COLO829 (cell line): Measurements from ENCODE around the gene ELAVL4.
A peak's percentile ranks its signal among the peaks of the same experiment; 100 is the strongest.
"Not testable (repeated sequence)": the region's sequence is repeated elsewhere in the genome, so short reads cannot be mapped to it uniquely, and the experiment has no call there.

ENCODE experiments used
- DNase-seq: peaks from one replicate; pipeline ENCODE4 v3.0.0; 2012; ENCODE audit warnings: low spot score

ELAVL4 gene

DNA sequence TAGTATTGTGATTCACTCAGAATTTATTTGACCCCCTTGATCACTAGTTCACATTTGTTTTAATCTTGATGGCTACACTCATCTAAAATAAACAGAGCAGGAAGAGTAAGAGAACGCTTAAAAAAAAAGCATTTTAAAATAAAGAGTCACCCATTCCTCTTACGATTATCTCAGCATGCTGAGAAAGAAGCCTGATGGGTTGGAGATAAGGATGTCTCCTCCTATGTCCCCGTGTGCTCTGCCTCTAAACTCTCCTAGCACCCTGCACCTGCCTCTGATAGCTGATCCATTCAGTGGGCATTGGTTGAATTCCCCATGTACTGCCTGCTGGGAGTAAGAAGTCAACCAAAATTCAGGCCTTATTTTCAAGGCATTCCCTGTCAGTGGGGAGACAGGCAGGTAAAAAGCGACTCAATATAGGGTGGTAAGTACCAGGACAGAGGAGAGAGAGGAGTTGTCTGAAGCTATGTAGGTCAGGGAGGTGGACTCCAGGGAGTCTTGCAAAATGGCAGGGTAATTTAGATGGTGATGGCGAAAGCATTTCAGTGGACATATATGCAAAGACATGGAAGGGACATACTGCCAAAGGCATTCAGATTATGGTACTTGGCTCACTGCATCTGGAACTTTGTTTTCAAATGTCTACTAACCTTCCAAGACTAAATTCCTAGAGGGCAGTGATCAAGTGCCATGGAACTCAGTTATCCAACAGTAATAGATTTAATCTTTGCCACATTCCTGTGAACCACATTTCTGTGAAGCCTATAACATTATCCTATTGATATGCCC is 18.4 kb downstream of the ELAVL4 start:
- no peak for DNase-seq

DNA sequence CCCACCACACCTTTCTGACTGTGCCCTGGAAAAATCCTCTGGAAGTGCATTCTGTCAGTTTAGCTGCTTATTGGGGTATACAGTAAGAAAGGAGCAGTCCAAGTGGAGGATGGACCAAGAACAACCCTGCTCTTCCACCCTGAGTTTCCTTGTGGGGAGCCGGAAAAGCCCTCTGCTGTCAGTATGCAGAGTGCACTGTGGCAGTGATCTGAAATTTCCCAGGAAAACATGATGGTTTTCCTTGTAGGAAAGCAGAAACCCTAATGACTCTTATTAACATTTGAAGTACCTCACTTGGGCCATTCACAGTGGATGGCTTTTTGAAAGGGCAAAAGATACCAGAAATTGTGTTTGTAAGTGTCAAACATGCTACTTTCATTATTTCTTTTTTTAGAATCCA is 20.5 kb downstream of the ELAVL4 start:
- no peak for DNase-seq

DNA sequence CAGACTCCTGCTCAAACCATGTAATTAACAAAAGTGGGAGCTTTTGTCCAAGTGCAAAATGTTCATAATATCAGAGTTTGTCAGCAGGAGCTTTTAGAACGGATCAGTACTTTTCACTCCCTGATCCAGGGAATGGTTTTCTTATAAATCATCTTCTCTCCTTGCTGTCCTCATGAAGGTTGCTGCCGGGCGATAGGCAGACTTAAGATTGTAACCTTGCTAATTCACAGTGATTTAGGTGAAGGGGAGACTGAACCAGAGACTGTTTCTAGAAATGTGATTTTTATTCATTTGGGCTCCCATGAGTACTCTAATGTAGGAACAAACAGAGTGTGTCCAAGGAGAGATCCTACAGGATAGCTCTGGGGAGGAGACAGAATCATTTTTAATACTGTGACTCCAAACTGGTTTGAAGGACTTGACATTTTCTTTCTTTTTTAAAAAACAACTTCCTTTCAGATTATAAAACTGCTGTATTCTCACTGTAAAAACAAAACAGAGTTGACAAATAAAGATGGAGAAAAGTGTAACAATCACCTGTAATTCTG is 23.7 kb downstream of the ELAVL4 start:
- no peak for DNase-seq

DNA sequence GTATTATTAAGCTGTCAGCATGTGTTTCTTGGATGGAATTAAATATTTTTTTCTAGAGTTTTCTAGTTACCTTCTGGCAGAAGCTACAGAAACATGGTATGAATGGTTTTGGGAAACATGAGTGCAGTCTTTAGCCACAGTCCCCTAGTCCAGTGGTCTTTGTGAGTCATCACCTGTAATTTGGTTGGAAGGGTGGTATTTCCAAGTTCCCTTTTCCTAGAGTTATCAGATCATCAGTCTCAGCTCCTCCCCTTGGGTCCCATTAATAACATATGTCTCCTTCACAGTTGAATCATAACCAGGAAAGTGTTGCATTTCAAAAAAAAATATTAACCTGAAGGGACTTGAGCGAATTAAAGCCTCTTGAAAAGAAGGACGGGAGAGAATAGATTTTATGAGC is 27.0 kb downstream of the ELAVL4 start:
- DNase-seq = no peak

DNA sequence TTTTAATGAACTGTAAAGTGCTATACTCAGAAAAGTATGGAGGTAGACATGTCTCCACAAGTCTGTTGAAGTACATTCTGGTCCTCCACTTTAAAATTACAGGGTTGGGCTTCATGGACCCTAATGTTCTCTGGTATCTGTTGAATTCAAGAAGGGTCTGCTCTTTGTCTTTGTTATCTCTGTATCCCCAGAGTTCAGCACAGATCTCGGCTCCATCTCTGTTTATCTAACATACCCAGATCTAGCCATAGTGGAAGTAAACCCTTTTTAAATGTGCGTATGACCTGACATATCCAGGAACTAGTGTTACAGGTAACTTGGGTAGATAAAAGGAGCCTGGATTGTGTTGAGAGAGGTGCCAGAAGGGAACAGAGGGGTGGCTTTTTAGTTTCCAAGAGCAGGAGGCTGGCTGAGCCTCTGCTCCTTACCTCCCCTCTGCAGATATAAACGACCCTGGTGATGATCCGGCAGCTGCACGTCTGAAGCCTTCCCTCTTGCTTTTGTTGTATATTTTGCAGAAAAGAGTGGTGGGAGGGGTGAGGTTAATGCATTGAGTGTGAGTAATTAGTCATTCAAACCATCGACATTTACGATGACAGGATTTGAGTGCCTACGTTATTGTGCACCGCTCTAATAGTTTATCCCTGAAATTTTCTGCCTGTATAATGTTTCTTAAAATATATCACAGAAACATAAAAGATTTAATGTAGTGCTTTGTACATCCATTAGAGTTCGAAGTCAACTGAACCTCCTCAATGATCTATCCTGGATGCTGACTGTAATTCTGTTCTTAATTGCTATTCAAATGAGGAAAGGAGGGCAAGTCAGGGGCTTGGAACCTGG is 30.8 kb downstream of the ELAVL4 start:
- DNase-seq = no peak

DNA sequence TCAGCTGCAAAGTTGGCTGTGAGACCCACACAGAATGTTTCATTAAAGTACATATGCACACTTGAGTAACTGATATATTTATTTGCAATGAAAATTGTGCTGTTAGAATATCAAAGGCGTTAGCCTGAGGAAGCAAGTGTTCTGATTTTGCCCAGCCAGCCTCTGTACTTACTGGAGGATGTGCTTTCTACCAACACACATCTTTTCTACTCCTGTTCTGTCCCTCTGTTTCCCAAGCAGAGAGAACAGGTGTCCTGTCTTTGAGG is 31.4 kb downstream of the ELAVL4 start:
- DNase-seq = no peak

DNA sequence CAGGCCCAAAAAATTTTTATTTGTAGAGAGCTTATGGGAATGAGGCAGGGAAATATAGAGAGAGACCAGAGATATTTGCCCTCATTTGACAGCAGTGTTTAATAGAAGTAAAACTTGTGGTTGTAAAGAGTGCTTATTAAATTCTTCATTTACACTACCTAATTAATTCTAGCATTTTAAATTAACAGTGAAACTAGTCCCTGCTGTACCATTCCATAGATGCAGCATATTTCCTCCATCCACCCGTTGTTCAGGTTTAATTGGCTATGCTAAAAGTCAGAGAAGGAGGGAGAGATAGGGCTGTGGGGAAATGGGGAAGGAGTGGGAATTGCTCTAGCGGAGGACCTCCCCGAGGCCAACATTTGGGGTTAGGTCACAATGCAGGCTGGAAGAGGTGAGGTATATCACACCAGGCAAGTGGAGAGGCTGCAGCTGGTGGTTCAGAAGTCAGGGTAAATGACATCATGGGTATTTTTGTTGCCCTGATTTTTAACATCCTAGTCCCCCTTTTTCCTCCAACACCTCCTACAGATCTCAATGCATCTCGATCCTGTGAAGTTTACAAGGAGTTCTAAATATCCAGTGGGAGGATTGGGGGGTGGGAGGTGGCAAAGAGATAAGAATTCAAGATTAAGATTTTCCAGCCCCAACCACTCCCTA is 38.6 kb downstream of the ELAVL4 start:
- no peak for DNase-seq

DNA sequence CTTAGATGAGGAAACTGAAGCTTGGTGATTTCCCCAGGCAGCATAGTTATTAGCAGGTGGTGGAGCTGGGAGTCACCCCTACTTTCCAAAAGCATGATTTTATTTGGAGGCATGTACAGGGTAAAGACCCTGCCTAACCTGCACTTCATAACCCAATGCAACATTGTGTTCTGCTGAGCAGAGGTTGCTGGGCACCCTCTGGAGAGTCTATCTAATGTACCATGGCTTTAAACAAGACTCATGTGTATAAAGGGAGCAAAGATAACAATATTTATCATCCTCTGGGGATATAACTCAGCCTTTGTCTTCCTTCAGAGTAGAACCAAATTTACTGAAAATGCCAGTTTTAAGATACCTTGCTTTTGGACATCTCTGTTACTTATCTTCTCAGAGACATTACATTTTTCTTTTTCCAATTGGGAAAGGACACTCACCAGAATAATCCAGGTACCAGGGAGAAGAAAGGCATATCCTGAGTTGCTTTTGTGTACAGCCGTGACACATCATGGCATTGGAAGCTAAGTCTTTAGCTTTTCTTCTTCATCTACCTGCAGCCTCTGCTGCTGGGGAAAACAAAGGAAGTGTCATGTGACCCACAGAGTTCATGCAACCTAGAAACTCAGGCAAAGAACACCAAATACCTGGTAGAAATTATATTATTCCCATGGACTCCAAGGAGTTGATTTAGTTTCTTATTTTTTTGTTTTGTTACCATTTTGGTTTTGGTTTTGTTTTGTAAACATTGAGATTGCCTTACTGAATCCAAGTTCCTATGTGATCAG is 39.6 kb downstream of the ELAVL4 start:
- no peak for DNase-seq

DNA sequence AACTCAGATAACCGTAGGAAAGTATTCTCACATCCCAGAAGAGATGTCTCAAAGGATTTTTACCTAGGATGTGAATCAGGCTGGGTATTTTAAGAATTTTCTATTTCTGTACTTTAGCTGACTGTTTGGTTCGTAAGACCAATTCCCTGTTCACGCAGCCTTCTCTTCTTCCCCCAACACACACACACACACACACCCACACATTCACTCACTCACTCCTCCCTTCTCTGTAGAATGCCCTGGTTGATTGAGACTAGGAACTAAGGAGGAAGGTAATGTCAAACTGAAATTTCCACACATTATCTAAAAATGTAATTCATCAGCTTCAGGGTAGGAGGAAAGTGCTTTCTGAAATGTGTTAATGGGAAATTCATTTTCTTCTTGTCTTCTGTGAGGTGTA is 43.5 kb downstream of the ELAVL4 start:
- no peak for DNase-seq

DNA sequence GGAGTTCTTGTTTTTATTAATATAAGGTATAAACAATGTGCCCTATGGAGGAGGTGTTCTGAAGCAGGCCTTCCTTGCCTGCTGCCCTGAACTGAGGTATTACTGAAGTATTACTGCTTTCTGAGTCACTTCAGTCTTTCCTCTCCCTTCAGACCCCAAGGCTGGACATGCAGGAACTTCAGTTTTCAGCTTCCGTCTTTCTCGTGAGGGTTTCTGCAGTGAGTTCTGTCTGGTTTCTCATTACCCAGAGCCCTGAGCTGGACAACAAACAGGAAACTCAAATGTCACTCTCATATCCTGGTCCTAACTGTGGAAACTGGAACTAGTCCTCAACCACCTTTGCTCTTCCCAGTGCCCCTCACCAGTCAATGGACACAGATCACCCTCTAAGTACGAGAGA is 46.8 kb downstream of the ELAVL4 start:
- no peak for DNase-seq

DNA sequence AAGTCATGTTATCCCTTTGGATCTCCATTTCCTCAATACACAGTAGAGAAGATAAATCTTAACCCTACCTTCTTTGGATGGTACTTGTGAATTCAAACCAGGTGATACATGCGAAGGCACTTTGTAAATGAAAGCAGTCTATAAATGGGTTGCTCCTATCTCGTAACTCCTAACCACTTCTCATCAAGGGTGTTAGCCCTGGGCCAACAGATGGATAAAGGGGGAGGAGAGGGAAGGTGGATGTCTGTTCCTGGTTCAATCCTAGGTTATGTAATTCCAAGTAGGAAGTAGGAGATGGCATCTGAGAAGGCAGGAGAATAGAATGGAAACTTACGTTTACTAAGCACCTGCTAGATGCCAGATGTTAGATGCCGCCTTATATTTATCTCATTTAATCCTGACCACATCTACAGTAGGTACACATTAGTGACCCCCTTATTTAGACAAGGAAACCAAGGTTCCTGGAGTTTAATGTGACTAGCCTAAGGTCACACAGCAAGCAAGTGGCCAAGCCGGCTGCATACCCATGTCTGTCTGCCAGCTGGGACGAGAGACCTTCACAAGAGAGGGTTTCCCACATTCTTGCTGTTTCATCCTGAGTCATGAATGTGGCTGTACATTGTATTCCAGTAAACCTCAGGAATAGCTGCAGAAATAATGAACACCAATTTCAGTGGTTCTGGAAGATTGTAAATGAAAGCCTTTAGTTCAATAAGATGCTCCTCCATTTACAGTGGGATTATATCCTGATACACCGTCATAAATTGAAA is 47.7 kb downstream of the ELAVL4 start:
- DNase-seq = no peak

DNA sequence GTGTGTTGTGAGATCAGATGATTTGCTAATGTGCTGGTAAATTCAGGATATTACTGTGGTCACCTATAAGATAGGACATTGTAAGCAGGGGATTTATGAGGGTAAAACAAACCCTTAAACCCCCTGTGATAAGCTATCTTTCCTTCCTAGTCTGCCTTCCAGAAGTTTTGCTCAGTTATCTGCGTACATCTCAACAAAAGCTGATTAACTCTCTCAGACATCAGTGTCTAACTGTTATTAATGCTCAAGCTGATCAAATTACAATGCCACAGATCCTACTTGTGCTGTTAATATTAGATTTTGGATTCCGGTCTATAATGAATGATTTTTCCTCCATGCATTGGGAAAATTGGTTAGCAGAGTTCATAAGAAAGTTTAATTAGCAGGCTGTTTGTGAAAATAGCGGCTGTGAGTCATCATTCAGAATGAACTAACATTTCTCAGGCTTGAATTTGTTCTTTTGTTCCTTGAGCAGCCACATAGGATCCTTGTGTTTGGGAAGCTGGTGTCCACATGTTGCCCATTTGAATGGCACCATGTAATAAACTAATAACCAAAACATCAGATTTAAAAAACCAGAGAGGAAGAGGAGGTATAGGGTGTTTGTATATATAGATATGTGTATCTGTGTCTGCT is 48.7 kb downstream of the ELAVL4 start:
- DNase-seq = peak; percentile 31

DNA sequence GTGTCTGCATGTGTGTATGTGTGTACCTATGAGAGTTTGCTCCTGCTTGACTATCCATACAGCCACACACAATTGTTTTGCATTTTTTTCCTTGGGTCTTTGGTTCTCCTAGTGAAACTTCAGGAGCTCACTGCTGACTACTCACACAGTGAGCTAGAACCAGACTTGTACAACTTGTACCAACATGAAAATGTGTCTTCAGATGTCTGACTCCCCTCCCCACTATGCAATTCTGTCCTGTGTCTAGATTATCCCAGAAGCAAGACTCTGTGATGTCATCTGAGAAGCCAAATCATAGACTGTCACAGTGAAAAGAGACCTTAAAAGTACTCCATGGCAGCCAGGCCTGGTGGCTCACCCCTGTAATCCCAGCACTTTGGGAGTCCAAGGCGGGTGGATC is 49.7 kb downstream of the ELAVL4 start:
- DNase-seq = no peak

DNA sequence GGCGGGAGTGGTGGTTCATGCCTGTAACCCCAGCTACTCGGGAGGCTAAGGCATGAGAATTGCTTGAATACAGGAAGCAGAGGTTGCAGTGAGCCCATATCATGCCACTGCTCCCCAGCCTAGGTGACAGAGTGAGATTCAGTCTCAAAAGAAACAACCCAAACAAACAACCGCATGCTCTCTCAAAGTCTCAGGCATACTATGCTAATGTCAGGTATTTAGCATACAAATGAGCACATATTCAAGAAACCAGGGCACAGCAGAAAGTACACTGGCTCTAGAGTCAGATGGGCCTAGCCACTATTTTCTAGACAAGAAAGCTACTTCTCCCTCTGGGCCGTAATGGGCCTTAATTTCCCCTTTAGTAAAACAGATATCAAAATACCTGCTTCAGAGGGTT is 55.0 kb downstream of the ELAVL4 start:
- DNase-seq = no peak

DNA sequence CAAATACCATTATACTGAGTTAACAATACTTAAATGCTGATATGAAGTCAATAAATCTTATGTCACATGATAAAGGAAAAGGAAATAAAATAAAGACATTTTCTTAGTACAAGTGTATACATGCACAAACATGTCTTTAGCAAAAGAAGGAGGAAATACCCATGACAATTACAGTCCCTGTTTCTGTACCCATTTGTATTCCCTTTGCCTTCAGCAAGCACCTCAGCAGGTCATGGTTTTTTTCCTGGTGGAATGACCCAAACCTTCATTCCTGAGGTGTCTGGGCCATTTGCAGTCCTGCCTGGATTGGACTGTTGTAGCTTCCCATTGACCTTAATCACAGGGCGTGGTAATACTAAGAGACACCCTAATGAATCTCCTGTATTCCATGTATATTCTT is 57.6 kb downstream of the ELAVL4 start:
- not testable (repeated sequence) for DNase-seq

DNA sequence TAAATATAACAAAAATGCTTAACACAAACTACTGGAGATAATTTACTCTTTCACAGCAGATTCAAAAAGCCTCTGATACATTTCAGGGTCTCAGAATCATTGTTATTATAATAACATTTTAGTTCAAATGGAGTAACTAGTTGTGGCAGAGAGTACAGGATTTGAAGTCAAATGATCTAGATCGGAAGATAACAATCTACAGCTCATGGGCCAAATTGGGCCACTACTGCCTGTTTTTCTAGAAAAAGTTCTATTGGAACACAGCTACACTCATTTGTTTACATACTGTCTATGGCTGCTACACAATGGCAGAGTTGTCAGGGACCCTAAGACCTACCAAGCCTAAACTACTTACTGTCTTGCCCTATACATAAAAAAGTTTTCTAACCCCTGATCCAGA is 63.6 kb downstream of the ELAVL4 start:
- DNase-seq = no peak

DNA sequence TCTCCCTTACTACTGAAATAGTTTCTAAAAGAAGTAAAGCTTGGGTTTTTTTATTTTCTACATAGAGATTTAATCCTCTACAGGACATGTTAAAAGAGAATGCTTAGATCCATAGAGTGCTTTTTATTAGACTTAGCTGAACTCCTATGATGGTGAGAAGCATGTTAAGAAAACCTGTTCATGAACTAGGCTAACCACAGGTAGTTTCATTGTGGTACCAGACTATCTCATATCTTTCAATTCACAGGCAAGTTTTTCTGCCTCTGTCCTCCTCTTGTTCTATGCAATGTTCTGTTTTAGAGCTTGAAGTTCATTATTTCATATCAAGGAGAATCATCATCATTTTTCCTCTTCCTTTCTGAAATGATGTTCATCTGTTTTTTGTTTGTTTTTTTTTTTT is 65.4 kb downstream of the ELAVL4 start:
- no peak for DNase-seq

DNA sequence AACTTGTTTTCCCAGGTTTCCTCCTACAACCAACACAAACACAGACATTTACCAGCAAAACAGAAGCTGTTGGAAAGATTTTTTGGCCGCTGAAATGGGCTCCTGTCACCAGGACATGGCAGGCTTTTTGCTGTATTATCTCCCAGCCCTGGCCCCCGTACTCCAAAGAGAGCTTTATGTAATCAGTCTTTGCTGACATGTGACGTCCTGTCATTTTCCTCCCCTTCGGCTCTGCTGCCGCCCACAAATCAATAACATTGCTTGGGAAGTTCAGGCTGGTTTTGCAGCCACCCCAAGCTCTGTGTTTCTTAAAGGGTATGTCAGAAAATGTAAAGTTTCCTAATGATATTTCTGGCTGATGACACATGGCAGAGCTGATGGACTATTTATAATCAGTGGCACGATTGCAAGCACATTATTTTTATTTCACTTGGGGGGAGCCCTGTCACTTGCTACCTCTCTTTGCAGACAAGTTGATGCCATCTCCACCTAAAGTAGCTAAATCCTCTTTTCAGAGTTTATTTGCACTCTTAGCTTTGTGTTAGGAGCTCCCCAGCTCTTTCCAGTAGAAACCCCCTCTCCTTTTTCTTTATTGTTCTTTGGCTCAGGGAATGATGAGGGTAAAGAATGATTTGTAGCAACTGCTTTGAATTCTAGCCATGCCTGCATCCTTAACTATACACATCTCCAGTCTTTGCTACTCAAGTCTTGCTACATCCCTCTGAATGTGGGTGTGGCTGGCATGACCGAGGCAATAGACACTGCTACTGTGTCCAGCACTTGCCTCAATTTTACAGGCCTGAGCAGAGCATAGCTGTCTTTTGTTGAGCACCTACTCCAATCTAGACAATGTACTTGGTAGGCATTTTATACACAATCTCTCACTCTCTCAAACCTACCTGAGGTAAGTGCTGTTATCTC is 67.3 kb downstream of the ELAVL4 start:
- no peak for DNase-seq

DNA sequence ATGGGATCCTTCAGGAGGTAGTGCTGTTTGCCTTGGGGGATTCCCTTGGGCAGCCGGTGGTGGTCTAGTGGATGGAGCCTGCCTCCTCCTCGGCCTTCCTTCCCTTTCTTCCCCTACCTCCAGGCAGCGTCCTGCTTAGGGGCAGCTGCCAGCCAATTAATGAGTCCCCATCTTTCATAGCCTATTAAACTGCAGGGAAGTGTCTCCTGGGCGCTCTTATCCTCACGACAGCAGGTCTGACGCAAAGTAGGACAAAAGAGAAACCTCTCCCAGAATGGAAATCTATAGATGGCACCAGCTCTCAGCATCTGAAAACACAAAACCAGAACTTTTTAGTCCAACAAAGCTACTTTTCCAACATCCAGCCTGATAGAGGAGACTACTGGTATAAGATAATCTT is 69.3 kb downstream of the ELAVL4 start:
- DNase-seq = no peak

DNA sequence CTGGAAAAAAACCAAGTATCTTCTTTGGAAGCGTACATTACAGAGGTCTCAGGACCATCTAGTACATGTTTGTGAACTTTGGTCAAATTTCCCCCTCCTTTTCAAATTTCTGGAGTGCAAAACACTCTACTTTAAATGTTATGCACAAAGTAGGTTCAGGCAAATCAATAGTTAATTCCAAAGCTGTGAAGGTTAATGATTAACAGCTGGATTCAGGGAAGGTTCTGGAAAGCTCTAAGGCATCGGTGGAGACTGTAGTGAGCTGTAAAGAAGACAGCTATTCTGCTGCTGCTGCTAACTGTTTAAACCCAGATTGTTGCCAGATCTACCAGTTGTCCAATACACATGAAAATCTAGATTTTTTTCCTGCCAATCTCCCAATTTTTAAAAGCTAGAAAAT is 70.9 kb downstream of the ELAVL4 start:
- DNase-seq = no peak
